ENCODE results near the gene ST7L.
"Not testable (repeated sequence)": the region's sequence is repeated elsewhere in the genome, so short reads cannot be mapped to it uniquely, and the experiment has no call there.

DNA sequence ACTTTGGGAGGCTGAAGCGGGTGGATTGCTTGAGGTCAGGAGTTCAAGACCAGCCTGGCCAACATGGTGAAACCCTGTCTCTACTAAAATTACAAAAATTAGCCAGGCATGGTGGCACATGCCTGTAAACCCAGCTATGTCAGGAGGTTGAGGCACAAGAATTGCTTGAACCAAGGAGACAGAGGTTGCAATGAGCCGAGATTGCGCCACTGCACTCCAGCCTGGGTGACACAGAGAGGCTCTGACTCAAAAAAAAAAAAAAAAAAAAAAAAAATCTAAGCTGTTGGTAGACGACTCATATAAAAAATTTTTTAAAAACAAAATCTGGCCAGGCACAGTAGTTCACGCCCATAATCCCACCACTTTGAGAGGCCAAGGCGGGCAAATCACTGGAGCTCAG is 131.3 kb downstream of the ST7L start:
- not testable (repeated sequence) for TF ChIP-seq EZH2 (IDR thresholded peaks at IDR 0.05; ENCODE audit: insufficient read depth, low read length)
- TF ChIP-seq, protein P1, sequence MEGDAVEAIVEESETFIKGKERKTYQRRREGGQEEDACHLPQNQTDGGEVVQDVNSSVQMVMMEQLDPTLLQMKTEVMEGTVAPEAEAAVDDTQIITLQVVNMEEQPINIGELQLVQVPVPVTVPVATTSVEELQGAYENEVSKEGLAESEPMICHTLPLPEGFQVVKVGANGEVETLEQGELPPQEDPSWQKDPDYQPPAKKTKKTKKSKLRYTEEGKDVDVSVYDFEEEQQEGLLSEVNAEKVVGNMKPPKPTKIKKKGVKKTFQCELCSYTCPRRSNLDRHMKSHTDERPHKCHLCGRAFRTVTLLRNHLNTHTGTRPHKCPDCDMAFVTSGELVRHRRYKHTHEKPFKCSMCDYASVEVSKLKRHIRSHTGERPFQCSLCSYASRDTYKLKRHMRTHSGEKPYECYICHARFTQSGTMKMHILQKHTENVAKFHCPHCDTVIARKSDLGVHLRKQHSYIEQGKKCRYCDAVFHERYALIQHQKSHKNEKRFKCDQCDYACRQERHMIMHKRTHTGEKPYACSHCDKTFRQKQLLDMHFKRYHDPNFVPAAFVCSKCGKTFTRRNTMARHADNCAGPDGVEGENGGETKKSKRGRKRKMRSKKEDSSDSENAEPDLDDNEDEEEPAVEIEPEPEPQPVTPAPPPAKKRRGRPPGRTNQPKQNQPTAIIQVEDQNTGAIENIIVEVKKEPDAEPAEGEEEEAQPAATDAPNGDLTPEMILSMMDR (IDR thresholded peaks at IDR 0.05; ENCODE audit: insufficient read depth, low read depth, low read length) = not testable (repeated sequence)

All from astrocyte (in vitro differentiated cells and primary cell).